Gastrocnemius medialis (tissue), 4 donors: ENCODE measurements around the gene CES2. TPM values are rescaled to one million over a fixed set of nuclear protein-coding genes. Genes with fewer than 3 reads are reported as not detected.

Experiments
- ATAC-seq, 2 donors: fragments of 150-250 bp; one replicate each; pipeline ENCODE4 v1.9.1; 2016
- DNase-seq, 2 donors: peaks; one replicate each; pipeline ENCODE4 v3.0.0-alpha.2; 2019
- H3K27ac ChIP-seq, 4 donors: fragments of 200-600 bp; sonication (generic); 1 replicate in 1 of 4; 2 replicates in 3 of 4; pipeline ENCODE4 v1.5.1; 2016 to 2018; ENCODE audit warnings: mild to moderate bottlenecking in 2 of 4, moderate library complexity in 1 of 4
- H3K27me3 ChIP-seq, 3 donors: fragments of 200-600 bp; sonication (generic) in 2 of 3; 1 replicate in 1 of 3; 2 replicates in 2 of 3; pipeline versions ENCODE4 v1.5.1 to v1.6.0; 2016 to 2019; ENCODE audit warnings: mild to moderate bottlenecking in 1 of 3, moderate library complexity in 1 of 3
- H3K36me3 ChIP-seq, 2 donors: fragments of 200-600 bp; sonication (generic) in 1 of 2; one replicate each; pipeline ENCODE4 v1.5.1; 2017 to 2018
- H3K4me1 ChIP-seq, 2 donors: fragments of 200-600 bp; sonication (generic) in 1 of 2; one replicate each; pipeline ENCODE4 v1.5.1; 2016 to 2017; ENCODE audit warnings: mild to moderate bottlenecking in 2 of 2
- H3K4me3 ChIP-seq, 4 donors: fragments of 200-600 bp; sonication (generic) in 3 of 4; 1 replicate in 1 of 4; 2 replicates in 3 of 4; pipeline ENCODE4 v1.5.1; 2016 to 2019; ENCODE audit warnings: mild to moderate bottlenecking in 2 of 4
- H3K9me3 ChIP-seq, 3 donors: fragments of 200-600 bp; sonication (generic) in 2 of 3; 1 replicate in 1 of 3; 2 replicates in 2 of 3; pipeline ENCODE4 v1.5.1; 2016 to 2019
- CTCF ChIP-seq, 5 experiments: fragments of 450-650 bp in 3 of 5; fragments of 200-600 bp in 2 of 5; sonication (generic) in 2 of 5; IDR thresholded peaks in 4 of 5; conservative IDR thresholded peaks in 1 of 5; 1 replicate in 4 of 5; 2 replicates in 1 of 5; pipeline ENCODE4 v1.5.1; 2016 to 2019; ENCODE audit warnings: antibody characterized with exemption in 5 of 5, mild to moderate bottlenecking in 3 of 5, moderate library complexity in 3 of 5
- POLR2A ChIP-seq, 2 donors: fragments of 450-650 bp; IDR thresholded peaks; one replicate each; pipeline ENCODE4 v1.6.1; 2017; ENCODE audit warnings: antibody characterized with exemption in 2 of 2, mild to moderate bottlenecking in 2 of 2, moderate library complexity in 2 of 2
- in situ Hi-C, 4 donors: fragments of 200-750 bp; cut with MboI; loops; one replicate each; pipeline versions ENCODE4 v1.15.0 to v1.8.0; 2017; ENCODE audit warnings: low sequenced_read_pairs in 4 of 4
- intact Hi-C: fragments of 100-400 bp; cut with DNase I; formaldehyde crosslinking; loops from one replicate; pipeline ENCODE4 v1.15.1; 2023; ENCODE audit warnings: low total_unique reads
- total RNA-seq, 4 donors: library from RNA; depleted of rRNA; stranded (reverse); fragments of >200 nt; gene quantifications; one replicate each; pipeline versions ENCODE4 v1.1.0 to v1.2.3, GENCODE V29; 2016

Gene CES2
- 10 to 100 TPM; 25.6 to 48.2 (median 37.7) TPM for total RNA-seq

GRCh38 chr16:66935314-66936011 lies at the start of gene CES2:
CES2 (plus strand) TSS chr16:66935516; CDS start chr16:66935636, 120 bp downstream.
- in situ Hi-C loops = no loop called here
- Histone ChIP-seq H3K4me1 (peaks cover 36 to 47% of the 10 kb centered on the region in 2 donors), H3K9me3 (no peaks in the 10 kb centered on the region), H3K36me3 (peaks cover 0 to 48% of the 10 kb centered on the region in 2 donors), H3K27me3 (no peaks in the 10 kb centered on the region), H3K4me3 (peak within 1 kb of the TSS; percentile 88 to 99 (median 94)), H3K27ac (peak within 1 kb of the TSS; percentile 95 to 99 (median 98))
- intact Hi-C loops = no loop called here
- DNase-seq (peak; percentile 63 to 68), ATAC-seq (peak; percentile 28 to 40)
- TF ChIP-seq POLR2A (IDR thresholded peaks at IDR 0.05) = peak; percentile 37 to 64
- TF ChIP-seq CTCF (IDR thresholded peaks at IDR 0.05 in 4 of 5, conservative IDR thresholded peaks at IDR 0.05 in 1 of 5) = no peak

GRCh38 chr16:66886321-66886720 lies 49.0 kb upstream of the CES2 start:
- no peak for TF ChIP-seq CTCF (IDR thresholded peaks at IDR 0.05 in 4 of 5, conservative IDR thresholded peaks at IDR 0.05 in 1 of 5)
- no peak for TF ChIP-seq POLR2A (IDR thresholded peaks at IDR 0.05)
- intact Hi-C loops = no loop called here
- peaks cover 0 to 4% of the 10 kb centered on the region in 2 donors for H3K4me1 ChIP-seq
- no peaks in the 10 kb centered on the region for H3K9me3 ChIP-seq
- no peak overlapping the region for H3K27ac ChIP-seq
- H3K27me3 ChIP-seq = no peaks in the 10 kb centered on the region
- DNase-seq = no peak
- in situ Hi-C loops = no loop called here
- H3K4me3 ChIP-seq = no peak overlapping the region
- H3K36me3 ChIP-seq = peaks cover 0 to 15% of the 10 kb centered on the region in 2 donors
- ATAC-seq = no peak

GRCh38 chr16:66886914-66887313 lies 48.4 kb upstream of the CES2 start:
- no peaks in the 10 kb centered on the region for H3K9me3 ChIP-seq
- intact Hi-C loops = no loop called here
- TF ChIP-seq POLR2A (IDR thresholded peaks at IDR 0.05) (no peak), CTCF (IDR thresholded peaks at IDR 0.05 in 4 of 5, conservative IDR thresholded peaks at IDR 0.05 in 1 of 5) (no peak)
- no peak overlapping the region for H3K27ac ChIP-seq
- H3K27me3 ChIP-seq = no peaks in the 10 kb centered on the region
- no peak for ATAC-seq
- H3K4me1 ChIP-seq = no peaks in the 10 kb centered on the region
- in situ Hi-C loops = no loop called here
- DNase-seq = no peak
- no peak overlapping the region for H3K4me3 ChIP-seq
- H3K36me3 ChIP-seq = peaks cover 0 to 15% of the 10 kb centered on the region in 2 donors

- ATAC-seq (no peak), DNase-seq (no peak)
- in situ Hi-C loops (no loop called here), intact Hi-C loops (no loop called here)
- TF ChIP-seq POLR2A (IDR thresholded peaks at IDR 0.05) = no peak
- TF ChIP-seq CTCF (IDR thresholded peaks at IDR 0.05 in 4 of 5, conservative IDR thresholded peaks at IDR 0.05 in 1 of 5) = no peak
- no peaks in the 10 kb centered on the region for H3K9me3 ChIP-seq
- H3K36me3 ChIP-seq = peaks cover 0 to 15% of the 10 kb centered on the region in 2 donors
- H3K27ac ChIP-seq = no peak overlapping the region
- H3K27me3 ChIP-seq = no peaks in the 10 kb centered on the region
- H3K4me1 ChIP-seq = no peaks in the 10 kb centered on the region
- H3K4me3 ChIP-seq = no peak overlapping the region
Measured at GRCh38 chr16:66888647-66889615, 46.4 kb upstream of the CES2 start.
